HepG2 (cell line): ENCODE data around the gene EXOC5.
"Not testable (repeated sequence)": the region's sequence is repeated elsewhere in the genome, so short reads cannot be mapped to it uniquely, and the experiment has no call there.

Experiments
- CTCF ChIP-seq: sonication (generic); formaldehyde crosslinking; IDR thresholded peaks from 2 replicates; pipeline ENCODE4 v1.5.0; 2020; ENCODE audit warnings: mild to moderate bottlenecking, missing genetic modification reagents, moderate library complexity
- KLF9 ChIP-seq: IDR thresholded peaks from 2 replicates; pipeline ENCODE4 v1.6.1; 2016; ENCODE audit warnings: low read depth
- NCOA1 ChIP-seq: sonication (generic); formaldehyde crosslinking; IDR thresholded peaks from 2 replicates; pipeline ENCODE4 v1.9.0; 2021; ENCODE audit warnings: missing genetic modification reagents
- NCOR1 ChIP-seq: fragments of 200-600 bp; sonication (generic); IDR thresholded peaks from 2 replicates; pipeline ENCODE4 v1.7.0; 2017; ENCODE audit warnings: antibody characterized with exemption, low read length, borderline replicate concordance
- TAF1 ChIP-seq: sonication (generic); formaldehyde crosslinking; IDR thresholded peaks from 2 replicates; pipeline ENCODE4 v1.4.0; 2020; ENCODE audit warnings: missing genetic modification reagents

- not testable (repeated sequence) for TF ChIP-seq KLF9; TAF1; NCOR1; CTCF; NCOA1 (CRISPR knock-in tag)
Observed at GRCh38 chr14:57258221-57258620, 10.5 kb downstream of the EXOC5 start.
